Lung (tissue), 12 donors: ENCODE measurements around the gene NUP88. TPM values are rescaled to one million over a fixed set of nuclear protein-coding genes. Genes with fewer than 3 reads are reported as not detected.

ENCODE experiments used
- ATAC-seq: fragments of 200-7000 bp; cut with Tn5 transposase; one replicate; pipeline ENCODE4 v1.9.1; 2020; ENCODE audit warnings: moderate number of reproducible peaks; ENCODE audit not compliant: insufficient read depth, low FRiP score
- DNase-seq, 3 donors: peaks; one replicate each; pipeline ENCODE4 v3.0.0-alpha.2; 2013 to 2017
- H3K27ac ChIP-seq, 2 donors: one replicate each; pipeline ENCODE4 v1.5.1; 2013; ENCODE audit warnings: mild to moderate bottlenecking in 2 of 2, moderate library complexity in 2 of 2, control low read depth in 1 of 2, inconsistent platforms in 1 of 2, low read depth in 1 of 2, low read length in 1 of 2
- H3K27me3 ChIP-seq, 3 donors: one replicate each; pipeline ENCODE4 v1.5.1; 2013; ENCODE audit warnings: low read length in 2 of 3; ENCODE audit not compliant: control insufficient read depth in 3 of 3, insufficient read depth in 3 of 3
- H3K36me3 ChIP-seq, 4 donors: one replicate each; pipeline ENCODE4 v1.5.1; 2013; ENCODE audit warnings: low read length in 4 of 4, mild to moderate bottlenecking in 1 of 4, moderate library complexity in 1 of 4; ENCODE audit not compliant: control insufficient read depth in 4 of 4, insufficient read depth in 4 of 4
- H3K4me1 ChIP-seq, 5 donors: one replicate each; pipeline ENCODE4 v1.5.1; 2013; ENCODE audit warnings: low read length in 5 of 5, mild to moderate bottlenecking in 2 of 5, moderate library complexity in 1 of 5; ENCODE audit not compliant: control insufficient read depth in 5 of 5, insufficient read depth in 5 of 5
- H3K4me3 ChIP-seq: one replicate; pipeline ENCODE4 v1.5.1; 2013; ENCODE audit warnings: mild to moderate bottlenecking, control low read depth, moderate library complexity
- H3K9ac ChIP-seq, 2 donors: one replicate each; pipeline ENCODE4 v1.5.1; 2013; ENCODE audit warnings: low read length in 2 of 2, control low read depth in 1 of 2; ENCODE audit not compliant: insufficient read depth in 1 of 2
- H3K9me3 ChIP-seq, 4 donors: one replicate each; pipeline ENCODE4 v1.5.1; 2013; ENCODE audit warnings: low read length in 3 of 4, mild to moderate bottlenecking in 1 of 4, moderate library complexity in 1 of 4; ENCODE audit not compliant: control insufficient read depth in 4 of 4, insufficient read depth in 3 of 4
- WGBS, 2 donors: extraction: QIAGEN DNeasy Blood & Tissue Kit; methylation state at CpG; one replicate each; pipeline ENCODE4 v1.1.7; 2013; 5-methylcytosine and 5-hydroxymethylcytosine counted together
- polyA plus RNA-seq, 2 donors: library from polyadenylated mRNA; stranded (reverse); fragments of 200-250 nt; gene quantifications; one replicate each; pipeline ENCODE4 v1.2.1, GENCODE V29; 2013
- total RNA-seq, 2 donors: library from RNA; depleted of rRNA in 1 of 2; stranded (reverse); fragments of >200 nt in 1 of 2; gene quantifications; one replicate each; pipeline ENCODE4 v1.2.1, GENCODE V29; 2014 to 2021
- TF ChIP-seq, protein P1 (sequence below): IDR thresholded peaks from 2 replicates; pipeline ENCODE4 v1.5.1; 2012; ENCODE audit warnings: mild to moderate bottlenecking; ENCODE audit errors: control extremely low read depth, extremely low read depth
- donor health status: control.
- donor health status: control.
- donor health status: Bipolar disorder and iron deficiency.
- donor health status: healthy.
- donor health status: DM: yes; HTN: yes; CAD: no.

The NUP88 gene
- total and polyA plus RNA-seq, 4 donors: 30.0 to 76.4 (median 54.8) TPM

DNA sequence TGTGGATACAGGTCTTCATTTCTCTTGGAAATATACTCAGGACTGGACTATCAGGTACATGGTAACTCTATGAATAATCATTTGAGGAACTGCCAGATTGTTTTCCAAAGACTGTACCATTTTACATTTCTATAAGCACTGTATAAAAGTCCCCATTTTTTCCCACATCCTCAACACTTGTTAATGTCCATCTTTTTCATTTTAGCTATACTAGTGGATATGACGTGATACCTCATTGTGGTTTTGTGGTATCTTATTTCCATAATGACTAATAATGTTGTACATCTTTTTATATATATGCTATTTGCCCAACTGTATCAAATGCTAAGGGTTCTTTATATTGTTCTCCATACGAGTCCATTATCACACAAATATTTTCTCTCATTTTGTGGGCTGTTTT is 22.9 kb downstream of the NUP88 start:
- no peaks in the 10 kb centered on the region for H3K4me1 ChIP-seq
- no peak overlapping the region for H3K27ac ChIP-seq
- no peak overlapping the region for H3K4me3 ChIP-seq
- no peak for DNase-seq
- H3K9me3 ChIP-seq: no peaks in the 10 kb centered on the region
- H3K9ac ChIP-seq: no peak overlapping the region
- no peak for ATAC-seq
- 88 to 91% methylated on average over 2 of the region's 2 CpGs for WGBS, 2 donors
- TF ChIP-seq, protein P1, sequence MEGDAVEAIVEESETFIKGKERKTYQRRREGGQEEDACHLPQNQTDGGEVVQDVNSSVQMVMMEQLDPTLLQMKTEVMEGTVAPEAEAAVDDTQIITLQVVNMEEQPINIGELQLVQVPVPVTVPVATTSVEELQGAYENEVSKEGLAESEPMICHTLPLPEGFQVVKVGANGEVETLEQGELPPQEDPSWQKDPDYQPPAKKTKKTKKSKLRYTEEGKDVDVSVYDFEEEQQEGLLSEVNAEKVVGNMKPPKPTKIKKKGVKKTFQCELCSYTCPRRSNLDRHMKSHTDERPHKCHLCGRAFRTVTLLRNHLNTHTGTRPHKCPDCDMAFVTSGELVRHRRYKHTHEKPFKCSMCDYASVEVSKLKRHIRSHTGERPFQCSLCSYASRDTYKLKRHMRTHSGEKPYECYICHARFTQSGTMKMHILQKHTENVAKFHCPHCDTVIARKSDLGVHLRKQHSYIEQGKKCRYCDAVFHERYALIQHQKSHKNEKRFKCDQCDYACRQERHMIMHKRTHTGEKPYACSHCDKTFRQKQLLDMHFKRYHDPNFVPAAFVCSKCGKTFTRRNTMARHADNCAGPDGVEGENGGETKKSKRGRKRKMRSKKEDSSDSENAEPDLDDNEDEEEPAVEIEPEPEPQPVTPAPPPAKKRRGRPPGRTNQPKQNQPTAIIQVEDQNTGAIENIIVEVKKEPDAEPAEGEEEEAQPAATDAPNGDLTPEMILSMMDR: no peak
- H3K36me3 ChIP-seq: peaks cover 30 to 39% (median 34%) of the 10 kb centered on the region in 4 donors
- no peaks in the 10 kb centered on the region for H3K27me3 ChIP-seq

DNA sequence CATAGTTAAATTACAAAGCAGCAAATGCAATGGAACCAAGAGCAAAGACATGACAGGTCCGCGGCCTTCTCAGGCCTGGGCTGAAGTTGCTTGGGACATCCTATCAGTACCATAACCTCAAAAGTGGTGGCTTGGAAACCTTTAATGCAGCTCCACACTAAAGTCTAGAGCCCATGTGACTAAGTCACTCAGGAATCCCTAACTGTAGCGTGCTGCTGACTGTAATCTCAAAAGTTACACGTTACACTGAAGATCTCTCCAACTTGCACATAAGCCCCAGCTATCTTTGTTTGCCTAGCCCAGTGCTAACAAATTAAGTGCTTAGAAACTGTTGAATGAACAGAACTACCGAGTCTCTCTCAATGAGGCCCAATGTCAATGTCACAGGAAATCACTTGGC is 27.8 kb downstream of the NUP88 start:
- peaks cover 36 to 57% (median 42%) of the 10 kb centered on the region in 4 donors for H3K36me3 ChIP-seq
- WGBS, 2 donors: 79 to 84% methylated on average over 5 of the region's 5 CpGs
- H3K27me3 ChIP-seq: no peaks in the 10 kb centered on the region
- H3K9ac ChIP-seq: no peak overlapping the region
- no peak overlapping the region for H3K4me3 ChIP-seq
- H3K9me3 ChIP-seq: no peaks in the 10 kb centered on the region
- TF ChIP-seq, protein P1: no peak
- DNase-seq: no peak
- ATAC-seq: no peak
- H3K4me1 ChIP-seq: no peaks in the 10 kb centered on the region
- no peak overlapping the region for H3K27ac ChIP-seq

DNA sequence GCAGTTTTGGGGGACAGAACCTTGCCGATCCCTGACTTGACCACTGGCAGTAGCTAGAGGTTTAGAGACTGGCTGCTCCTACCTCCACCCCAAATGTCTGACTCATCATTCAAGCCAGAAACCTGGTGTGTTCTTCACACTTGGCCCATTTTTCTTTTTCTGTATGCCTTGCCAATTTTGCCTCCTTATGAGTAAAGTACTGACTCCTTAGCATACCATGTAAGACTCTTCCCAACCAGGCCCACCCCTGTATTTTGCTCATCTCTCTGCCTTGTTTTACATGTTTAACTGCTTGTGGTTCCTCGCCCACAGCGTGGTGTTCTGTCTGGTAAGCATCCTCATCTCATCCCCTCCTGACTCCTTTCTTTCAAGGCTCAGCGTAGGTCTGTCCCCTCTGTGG is 37.9 kb downstream of the NUP88 start:
- ATAC-seq (no peak), DNase-seq (no peak)
- Histone ChIP-seq H3K9ac (no peak overlapping the region), H3K36me3 (peaks cover 43 to 70% (median 55%) of the 10 kb centered on the region in 4 donors), H3K4me1 (peaks cover 0 to 3% (median 0%) of the 10 kb centered on the region in 5 donors), H3K27ac (no peak overlapping the region), H3K27me3 (no peaks in the 10 kb centered on the region), H3K4me3 (no peak overlapping the region), H3K9me3 (peaks cover 0 to 5% (median 0%) of the 10 kb centered on the region in 4 donors)
- TF ChIP-seq, protein P1: no peak
- WGBS, 2 donors: 95 to 96% methylated on average over 4 of the region's 4 CpGs
